GM10248 (cell line): ENCODE data around the gene OR5AK2.
"Not testable (repeated sequence)": the region's sequence is repeated elsewhere in the genome, so short reads cannot be mapped to it uniquely, and the experiment has no call there.

Source experiments
- CTCF ChIA-PET: fragments of 300-600 bp; sonication (Branson Sonifier 250); formaldehyde crosslinking; extraction: SDS; loops from one replicate; lab custom pipeline; 2021; ENCODE audit warnings: antibody characterized with exemption; lab: Yijun Ruan, JAX
- POLR2A ChIA-PET: fragments of 350-650 bp; sonication (Branson Sonifier 250); formaldehyde crosslinking; extraction: SDS; loops from one replicate; lab custom pipeline; 2020; ENCODE audit warnings: antibody characterized with exemption; lab: Yijun Ruan, JAX
- DNase-seq: peaks from one replicate; pipeline ENCODE4 v3.0.0; 2012; ENCODE audit errors: extremely low spot score
- TF ChIP-seq, protein P1 (sequence below): IDR thresholded peaks from 2 replicates; pipeline ENCODE4 v1.5.1; 2012; ENCODE audit warnings: mild to moderate bottlenecking, low read depth; ENCODE audit errors: extremely low read depth, missing control alignments, control extremely low read depth

The OR5AK2 gene, protein sequence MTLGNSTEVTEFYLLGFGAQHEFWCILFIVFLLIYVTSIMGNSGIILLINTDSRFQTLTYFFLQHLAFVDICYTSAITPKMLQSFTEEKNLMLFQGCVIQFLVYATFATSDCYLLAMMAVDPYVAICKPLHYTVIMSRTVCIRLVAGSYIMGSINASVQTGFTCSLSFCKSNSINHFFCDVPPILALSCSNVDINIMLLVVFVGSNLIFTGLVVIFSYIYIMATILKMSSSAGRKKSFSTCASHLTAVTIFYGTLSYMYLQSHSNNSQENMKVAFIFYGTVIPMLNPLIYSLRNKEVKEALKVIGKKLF

DNA sequence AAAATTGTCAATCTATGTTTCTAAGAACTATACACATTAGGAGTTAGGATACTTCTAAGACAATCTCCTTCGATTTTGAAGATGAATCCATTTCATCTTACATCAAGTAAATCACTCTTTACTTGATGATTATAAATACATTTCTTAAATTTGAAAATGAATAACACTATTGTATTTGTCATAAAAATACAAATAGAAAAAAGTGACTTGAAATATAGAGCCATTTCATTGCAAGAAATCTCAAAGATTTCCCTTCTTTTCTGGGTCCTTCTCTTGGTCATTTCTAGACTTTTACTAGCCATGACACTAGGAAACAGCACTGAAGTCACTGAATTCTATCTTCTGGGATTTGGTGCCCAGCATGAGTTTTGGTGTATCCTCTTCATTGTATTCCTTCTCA, at the start of gene OR5AK2:
TSS of gene OR5AK2 (plus strand) at position 301 of the 400 bp plus-strand sequence. CDS start at position 301, 0 bp downstream.
- ChIA-PET POLR2A (no interaction called here), CTCF (interaction anchor here (1.6 kb wide), 1 partner anchor 10 kb away, joined by 5 read pairs; no protein-coding TSS in a partner anchor)
- TF ChIP-seq, protein P1, sequence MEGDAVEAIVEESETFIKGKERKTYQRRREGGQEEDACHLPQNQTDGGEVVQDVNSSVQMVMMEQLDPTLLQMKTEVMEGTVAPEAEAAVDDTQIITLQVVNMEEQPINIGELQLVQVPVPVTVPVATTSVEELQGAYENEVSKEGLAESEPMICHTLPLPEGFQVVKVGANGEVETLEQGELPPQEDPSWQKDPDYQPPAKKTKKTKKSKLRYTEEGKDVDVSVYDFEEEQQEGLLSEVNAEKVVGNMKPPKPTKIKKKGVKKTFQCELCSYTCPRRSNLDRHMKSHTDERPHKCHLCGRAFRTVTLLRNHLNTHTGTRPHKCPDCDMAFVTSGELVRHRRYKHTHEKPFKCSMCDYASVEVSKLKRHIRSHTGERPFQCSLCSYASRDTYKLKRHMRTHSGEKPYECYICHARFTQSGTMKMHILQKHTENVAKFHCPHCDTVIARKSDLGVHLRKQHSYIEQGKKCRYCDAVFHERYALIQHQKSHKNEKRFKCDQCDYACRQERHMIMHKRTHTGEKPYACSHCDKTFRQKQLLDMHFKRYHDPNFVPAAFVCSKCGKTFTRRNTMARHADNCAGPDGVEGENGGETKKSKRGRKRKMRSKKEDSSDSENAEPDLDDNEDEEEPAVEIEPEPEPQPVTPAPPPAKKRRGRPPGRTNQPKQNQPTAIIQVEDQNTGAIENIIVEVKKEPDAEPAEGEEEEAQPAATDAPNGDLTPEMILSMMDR = no peak
- DNase-seq = no peak

DNA sequence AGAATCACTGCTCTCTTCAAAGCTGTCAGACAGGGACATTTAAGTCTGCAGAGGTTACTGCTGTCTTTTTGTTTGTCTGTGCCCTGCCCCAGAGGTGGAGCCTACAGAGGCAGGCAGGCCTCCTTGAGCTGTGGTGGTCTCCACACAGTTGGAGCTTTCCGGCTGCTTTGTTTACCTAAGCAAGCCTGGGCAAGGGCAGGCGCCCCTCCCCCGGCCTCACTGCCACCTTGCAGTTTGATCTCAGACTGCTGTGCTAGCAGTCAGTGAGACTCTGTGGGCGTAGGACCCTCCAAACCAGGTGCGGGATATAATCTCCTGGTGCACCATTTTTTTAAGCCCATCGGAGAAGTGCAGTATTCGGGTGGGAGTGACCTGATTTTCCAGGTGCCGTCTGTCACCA, 43.2 kb upstream of the OR5AK2 start:
- CTCF ChIA-PET, DNase-seq, POLR2A ChIA-PET: not testable (repeated sequence)

DNA sequence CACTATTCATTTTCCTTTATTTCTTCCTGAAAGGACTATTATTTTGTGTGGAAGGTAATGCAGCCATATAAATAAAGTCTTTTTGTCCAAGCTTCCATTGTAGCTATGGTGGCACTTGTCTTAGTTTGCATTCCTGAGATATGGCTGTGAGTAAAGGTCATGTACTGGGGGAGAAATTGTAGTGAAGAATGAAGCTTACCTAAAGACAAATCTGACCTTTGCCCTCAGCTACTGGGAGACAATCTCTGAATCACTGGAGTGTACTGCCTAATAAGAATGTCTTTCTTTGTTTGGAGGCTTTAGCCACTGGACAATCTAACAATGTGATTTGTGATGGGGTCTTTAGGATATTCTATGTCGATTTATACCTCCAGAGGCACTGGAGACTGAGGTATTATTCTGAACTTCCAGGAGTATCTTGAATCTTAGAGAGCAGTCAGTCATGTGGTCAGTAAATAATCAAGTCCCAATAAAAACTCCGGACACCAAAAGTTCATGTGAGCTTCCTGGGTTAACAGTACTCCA, 39.7 kb upstream of the OR5AK2 start:
- ChIA-PET POLR2A (no interaction called here), CTCF (interaction anchor here (1.2 kb wide), 1 partner anchor 300 kb away, joined by 3 read pairs; no protein-coding TSS in a partner anchor)
- TF ChIP-seq, protein P1 = no peak
- no peak for DNase-seq

DNA sequence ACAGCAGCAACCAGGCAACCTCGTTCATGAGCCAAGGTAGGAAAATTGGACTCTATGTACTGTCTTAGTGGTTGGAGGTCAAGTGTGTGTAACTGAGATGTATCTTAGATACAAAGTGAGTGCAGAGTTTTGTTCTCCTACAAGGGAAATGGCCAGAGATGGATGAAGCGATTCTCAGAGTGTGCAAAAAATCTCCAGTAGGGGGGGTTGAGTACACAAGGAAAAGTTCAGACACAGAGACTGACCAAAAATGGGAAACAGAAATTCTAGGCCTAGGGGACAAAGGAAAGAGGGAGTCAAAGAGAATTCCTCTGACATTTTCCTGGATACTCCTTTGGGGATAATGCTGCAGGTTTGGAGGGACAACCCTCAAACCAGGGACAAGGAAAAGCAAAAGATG, 38.2 kb upstream of the OR5AK2 start:
- ChIA-PET CTCF (no interaction called here), POLR2A (no interaction called here)
- TF ChIP-seq, protein P1 = no peak
- DNase-seq = no peak

DNA sequence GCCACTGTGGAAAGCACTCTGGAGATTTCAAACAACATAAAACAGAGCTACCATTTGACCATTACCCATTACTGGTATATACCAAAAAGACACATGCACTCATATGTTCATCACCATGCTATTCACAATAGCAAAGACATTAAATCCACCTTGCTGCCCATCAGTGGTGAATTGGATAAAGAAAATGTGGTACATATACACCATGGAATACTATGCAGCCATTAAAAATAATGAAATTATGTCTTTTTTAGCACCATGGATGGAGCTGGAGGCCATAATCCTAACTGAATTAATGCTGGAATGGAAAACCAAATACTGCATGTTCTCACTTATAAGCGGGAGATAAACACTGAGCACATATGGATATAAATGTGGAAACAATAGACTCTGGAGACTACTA, 34.8 kb upstream of the OR5AK2 start:
- DNase-seq, CTCF ChIA-PET, POLR2A ChIA-PET: not testable (repeated sequence)

DNA sequence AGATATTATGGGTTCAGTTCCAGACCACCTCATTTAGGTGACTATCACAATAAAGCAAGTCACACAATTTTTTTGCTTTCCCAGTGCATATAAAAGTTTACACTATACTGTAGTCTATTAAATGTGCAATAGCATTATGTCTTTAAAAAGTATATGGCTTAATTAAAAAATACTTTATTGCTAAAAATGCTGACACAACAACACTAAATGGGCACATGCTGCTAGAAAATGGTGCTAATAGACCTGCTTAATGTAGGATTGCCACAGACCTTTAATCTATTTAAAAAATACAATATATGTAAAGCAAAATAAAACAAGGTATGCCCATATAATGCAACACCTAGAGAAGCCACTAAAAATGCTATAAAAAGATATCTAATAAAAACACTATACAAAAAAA, 27.1 kb upstream of the OR5AK2 start:
- TF ChIP-seq, protein P1 = no peak
- POLR2A ChIA-PET = no interaction called here
- DNase-seq = no peak
- CTCF ChIA-PET = no interaction called here

DNA sequence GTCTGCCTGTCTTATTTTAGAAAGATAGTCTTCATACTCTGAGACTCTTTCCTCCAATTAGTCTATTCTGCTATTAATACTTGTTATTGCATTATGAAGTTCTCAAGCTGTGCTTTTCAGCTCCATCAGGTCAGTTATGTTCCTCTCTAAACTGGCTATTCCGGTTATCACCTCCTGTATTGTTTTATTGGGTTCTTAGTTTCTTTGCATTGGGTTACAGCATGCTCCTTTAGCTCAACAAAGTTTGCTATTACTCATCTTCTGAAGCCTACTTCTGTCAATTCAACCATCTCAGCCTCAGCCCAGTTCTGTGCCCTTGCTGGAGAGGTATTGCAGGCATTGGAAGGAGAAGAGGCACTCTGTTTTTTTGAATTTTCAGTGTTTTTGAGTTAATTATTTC, 21.0 kb upstream of the OR5AK2 start:
- ChIA-PET POLR2A (no interaction called here), CTCF (no interaction called here)
- TF ChIP-seq, protein P1 = no peak
- no peak for DNase-seq

DNA sequence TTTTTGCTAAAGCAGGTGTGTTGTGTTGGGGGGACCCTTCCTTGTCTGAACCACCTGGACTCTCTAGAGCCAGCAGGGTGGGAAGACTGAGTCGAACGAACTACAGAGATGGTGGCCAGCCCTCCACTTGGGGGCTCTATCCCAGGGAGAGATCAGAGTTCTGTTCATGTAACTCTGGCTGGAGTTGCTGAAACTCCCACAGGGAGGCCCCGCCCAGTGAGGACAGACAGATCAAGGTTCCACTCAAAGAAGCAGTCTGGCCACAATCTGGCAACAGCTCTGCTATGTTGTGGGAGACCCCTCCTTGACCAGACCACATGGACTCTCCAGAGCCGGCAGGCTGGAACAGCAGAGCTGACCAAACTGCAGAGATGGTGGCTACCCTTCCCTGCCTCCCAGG, 20.2 kb upstream of the OR5AK2 start:
- no peak for DNase-seq
- POLR2A ChIA-PET = no interaction called here
- TF ChIP-seq, protein P1 = no peak
- CTCF ChIA-PET = no interaction called here
